Measurements from ENCODE around the gene KRT34.
"Not testable (repeated sequence)": the region's sequence is repeated elsewhere in the genome, so short reads cannot be mapped to it uniquely, and the experiment has no call there.

The KRT34 gene

GRCh38 chr17:41381943-41382342 lies at the start of gene KRT34:
TSS of gene KRT34 (minus strand) at chr17:41382306. CDS start at chr17:41382246, 60 bp downstream.
- not testable (repeated sequence) for H3K4me1 ChIP-seq (ENCODE audit: low read length); H3K79me2 ChIP-seq (ENCODE audit: low read length); H4K20me1 ChIP-seq (ENCODE audit: insufficient read depth, low read length); H3K27me3 ChIP-seq (ENCODE audit: low read depth, low read length); H3K9me3 ChIP-seq (ENCODE audit: insufficient read depth, low read length); H3K27ac ChIP-seq (ENCODE audit: low read length); H3K4me2 ChIP-seq (ENCODE audit: low read length); H3K4me3 ChIP-seq (ENCODE audit: low read length); H2AFZ ChIP-seq (ENCODE audit: low read depth, low read length); H3K36me3 ChIP-seq (replicated peaks; ENCODE audit: low read depth, low read length); H3K9ac ChIP-seq (ENCODE audit: low read length)

GRCh38 chr17:41430376-41430775 lies 48.3 kb upstream of the KRT34 start:
- not testable (repeated sequence) for H3K9me3 ChIP-seq (ENCODE audit: insufficient read depth, low read length); H4K20me1 ChIP-seq (ENCODE audit: insufficient read depth, low read length); H3K27me3 ChIP-seq (ENCODE audit: low read depth, low read length); H3K79me2 ChIP-seq (ENCODE audit: low read length); H2AFZ ChIP-seq (ENCODE audit: low read depth, low read length); H3K4me3 ChIP-seq (ENCODE audit: low read length); H3K4me1 ChIP-seq (ENCODE audit: low read length); H3K36me3 ChIP-seq (replicated peaks; ENCODE audit: low read depth, low read length); H3K27ac ChIP-seq (ENCODE audit: low read length); H3K9ac ChIP-seq (ENCODE audit: low read length); H3K4me2 ChIP-seq (ENCODE audit: low read length)

- H3K79me2 ChIP-seq (ENCODE audit: low read length) = no peaks in the 10 kb centered on the region
These were observed 47.6 kb upstream of the KRT34 start for GRCh38 chr17:41429667-41430066.

GRCh38 chr17:41428591-41429291 lies 46.6 kb upstream of the KRT34 start:
- TF ChIP-seq EZH2phosphoT487 (IDR thresholded peaks at IDR 0.05; ENCODE audit: low read depth) = no peak
- TF ChIP-seq CTCF (IDR thresholded peaks at IDR 0.05; ENCODE audit: low read depth, low read length) = no peak
- H2AFZ ChIP-seq (ENCODE audit: low read depth, low read length) = no peak overlapping the region
- no peak overlapping the region for H3K4me3 ChIP-seq (ENCODE audit: low read length)
- no peaks in the 10 kb centered on the region for H3K36me3 ChIP-seq (replicated peaks; ENCODE audit: low read depth, low read length)
- peaks cover 3% of the 10 kb centered on the region; the same call in 1 of the 2 replicates for H3K27me3 ChIP-seq (ENCODE audit: low read depth, low read length)
- no peaks in the 10 kb centered on the region for H3K9me3 ChIP-seq (ENCODE audit: insufficient read depth, low read length)
- H3K4me1 ChIP-seq (ENCODE audit: low read length) = no peaks in the 10 kb centered on the region
- H4K20me1 ChIP-seq (ENCODE audit: insufficient read depth, low read length) = no peaks in the 10 kb centered on the region
- no peak overlapping the region for H3K9ac ChIP-seq (ENCODE audit: low read length)
- no peak overlapping the region for H3K27ac ChIP-seq (ENCODE audit: low read length)
- H3K79me2 ChIP-seq (ENCODE audit: low read length) = no peaks in the 10 kb centered on the region
- H3K4me2 ChIP-seq (ENCODE audit: low read length) = no peak overlapping the region

More at GRCh38 chr17:41429667-41430066, 47.6 kb upstream of the KRT34 start:
- Histone ChIP-seq H3K27me3 (ENCODE audit: low read depth, low read length) (peaks cover 7% of the 10 kb centered on the region; the same call in 1 of the 2 replicates), H3K27ac (ENCODE audit: low read length) (no peak overlapping the region), H3K4me3 (ENCODE audit: low read length) (no peak overlapping the region), H3K4me1 (ENCODE audit: low read length) (no peaks in the 10 kb centered on the region), H2AFZ (ENCODE audit: low read depth, low read length) (no peak overlapping the region), H3K9ac (ENCODE audit: low read length) (no peak overlapping the region), H3K36me3 (replicated peaks; ENCODE audit: low read depth, low read length) (no peaks in the 10 kb centered on the region), H3K4me2 (ENCODE audit: low read length) (no peak overlapping the region), H3K9me3 (ENCODE audit: insufficient read depth, low read length) (no peaks in the 10 kb centered on the region), H4K20me1 (ENCODE audit: insufficient read depth, low read length) (no peaks in the 10 kb centered on the region)
- no peak for TF ChIP-seq EZH2phosphoT487 (IDR thresholded peaks at IDR 0.05; ENCODE audit: low read depth)
- TF ChIP-seq CTCF (IDR thresholded peaks at IDR 0.05; ENCODE audit: low read depth, low read length) = no peak

- H3K4me1 ChIP-seq (ENCODE audit: low read length) = no peaks in the 10 kb centered on the region
- no peaks in the 10 kb centered on the region for H3K9me3 ChIP-seq (ENCODE audit: insufficient read depth, low read length)
- H2AFZ ChIP-seq (ENCODE audit: low read depth, low read length) = no peak within 1 kb of the TSS
- H3K79me2 ChIP-seq (ENCODE audit: low read length) = no peaks in the 10 kb centered on the region
- no peaks in the 10 kb centered on the region for H3K27me3 ChIP-seq (ENCODE audit: low read depth, low read length)
- H3K9ac ChIP-seq (ENCODE audit: low read length) = no peak within 1 kb of the TSS
- H3K4me3 ChIP-seq (ENCODE audit: low read length) = no peak within 1 kb of the TSS
- H3K36me3 ChIP-seq (replicated peaks; ENCODE audit: low read depth, low read length) = no peaks in the 10 kb centered on the region
- no peak within 1 kb of the TSS for H3K4me2 ChIP-seq (ENCODE audit: low read length)
- TF ChIP-seq CTCF (IDR thresholded peaks at IDR 0.05; ENCODE audit: low read depth, low read length) (no peak), EZH2phosphoT487 (IDR thresholded peaks at IDR 0.05; ENCODE audit: low read depth) (no peak)
- no peak within 1 kb of the TSS for H3K27ac ChIP-seq (ENCODE audit: low read length)
- no peaks in the 10 kb centered on the region for H4K20me1 ChIP-seq (ENCODE audit: insufficient read depth, low read length)
These were observed 42.1 kb upstream of the KRT34 start, which contains the start of gene KRT37 for GRCh38 chr17:41424111-41424635. TSS of gene KRT37 (minus strand) at chr17:41424585. CDS start at chr17:41424523, 62 bp downstream.

- not testable (repeated sequence) for H3K4me1 ChIP-seq (ENCODE audit: low read length); H3K9me3 ChIP-seq (ENCODE audit: insufficient read depth, low read length); H3K27ac ChIP-seq (ENCODE audit: low read length); H3K4me3 ChIP-seq (ENCODE audit: low read length); H4K20me1 ChIP-seq (ENCODE audit: insufficient read depth, low read length); H3K36me3 ChIP-seq (replicated peaks; ENCODE audit: low read depth, low read length); H3K27me3 ChIP-seq (ENCODE audit: low read depth, low read length); H2AFZ ChIP-seq (ENCODE audit: low read depth, low read length); H3K4me2 ChIP-seq (ENCODE audit: low read length); H3K79me2 ChIP-seq (ENCODE audit: low read length); H3K9ac ChIP-seq (ENCODE audit: low read length)
These were observed 40.5 kb upstream of the KRT34 start for GRCh38 chr17:41422586-41422985.
